PFSK-1 (cell line): ENCODE data around the gene CYTIP.

Source experiments
- POLR2AphosphoS5 ChIP-seq: IDR thresholded peaks from 2 replicates; pipeline ENCODE4 v1.6.1; 2012; ENCODE audit warnings: low read depth, mild to moderate bottlenecking, control low read depth, low read length, moderate library complexity
- REST ChIP-seq, 2 experiments: IDR thresholded peaks; 2 replicates each; pipeline versions ENCODE4 v1.6.1 to v1.8.0; 2011 to 2012; ENCODE audit warnings: low read depth in 2 of 2, low read length in 2 of 2, control low read depth in 1 of 2, inconsistent platforms in 1 of 2, mild to moderate bottlenecking in 1 of 2, moderate library complexity in 1 of 2; ENCODE audit not compliant: insufficient read depth in 1 of 2
- TAF1 ChIP-seq: IDR thresholded peaks from 2 replicates; pipeline ENCODE4 v1.6.1; 2012; ENCODE audit warnings: low read length, control low read depth, borderline replicate concordance; ENCODE audit not compliant: insufficient read depth

- TF ChIP-seq TAF1 (no peak), REST (IDR thresholded peaks at IDR 0.05; ENCODE audit: insufficient read depth in 1 of 2, low read depth in 2 of 2, low read length in 2 of 2) (no peak), POLR2AphosphoS5 (no peak)
Observed at GRCh38 chr2:157466764-157467163, 22.9 kb upstream of the CYTIP start.
